HepG2 (cell line): ENCODE data around the gene JMJD8. TPM values are rescaled to one million over a fixed set of nuclear protein-coding genes. Genes with fewer than 3 reads are reported as not detected.
A peak's percentile ranks its signal among the peaks of the same experiment; 100 is the strongest.

Experiments
- DDIT3 ChIP-seq: sonication (generic); formaldehyde crosslinking; IDR thresholded peaks from 2 replicates; pipeline ENCODE4 v1.4.0; 2020; ENCODE audit warnings: mild to moderate bottlenecking, missing genetic modification reagents
- GLMP ChIP-seq: sonication (generic); formaldehyde crosslinking; IDR thresholded peaks from 2 replicates; pipeline ENCODE4 v1.9.0; 2021; ENCODE audit warnings: missing genetic modification reagents, mild to moderate bottlenecking, borderline replicate concordance
- GRHL1 ChIP-seq: sonication (generic); formaldehyde crosslinking; conservative IDR thresholded peaks from 2 replicates; pipeline ENCODE4 v1.8.0; 2022; ENCODE audit warnings: missing genetic modification reagents
- HNRNPL ChIP-seq: fragments of 200-400 bp; formaldehyde crosslinking; IDR thresholded peaks from 2 replicates; pipeline ENCODE4 v1.6.1; 2017; ENCODE audit warnings: mild to moderate bottlenecking, low read depth, low read length
- MIER2 ChIP-seq: IDR thresholded peaks from 2 replicates; pipeline ENCODE4 v1.6.1; 2016; ENCODE audit warnings: missing biosample characterization, missing genetic modification reagents
- MTERF4 ChIP-seq: sonication (generic); formaldehyde crosslinking; IDR thresholded peaks from 2 replicates; pipeline ENCODE4 v1.8.0; 2023; ENCODE audit warnings: mild to moderate bottlenecking, missing genetic modification reagents
- PLRG1 ChIP-seq: fragments of 450-650 bp; conservative IDR thresholded peaks from 2 replicates; pipeline ENCODE4 v1.6.1; 2016
- RFX3 ChIP-seq: IDR thresholded peaks from 2 replicates; pipeline ENCODE4 v1.6.1; 2016; ENCODE audit warnings: missing biosample characterization, missing genetic modification reagents
- SSRP1 ChIP-seq: IDR thresholded peaks from 2 replicates; pipeline ENCODE4 v1.6.1; 2016; ENCODE audit warnings: control low read depth
- THAP8 ChIP-seq: sonication (generic); formaldehyde crosslinking; IDR thresholded peaks from 2 replicates; pipeline ENCODE4 v1.5.1; 2020; ENCODE audit warnings: missing genetic modification reagents, mild to moderate bottlenecking, borderline replicate concordance
- U2AF1 ChIP-seq: fragments of 200-400 bp; formaldehyde crosslinking; optimal IDR thresholded peaks from 2 replicates; pipeline ENCODE3; 2017; ENCODE audit warnings: mild to moderate bottlenecking, low read depth, low read length
- ZFYVE20 ChIP-seq: sonication (generic); formaldehyde crosslinking; IDR thresholded peaks from 2 replicates; pipeline ENCODE4 v1.8.0; 2023; ENCODE audit warnings: low read depth, mild to moderate bottlenecking, moderate library complexity, missing genetic modification reagents, borderline replicate concordance
- ZNF180 ChIP-seq: sonication (generic); formaldehyde crosslinking; IDR thresholded peaks from 2 replicates; pipeline ENCODE4 v1.4.0; 2020; ENCODE audit warnings: low read depth, missing genetic modification reagents, borderline replicate concordance
- ZNF281 ChIP-seq: sonication (generic); formaldehyde crosslinking; IDR thresholded peaks from 2 replicates; pipeline ENCODE4 v1.4.0; 2020; ENCODE audit warnings: missing genetic modification reagents, borderline replicate concordance
- ZNF570 ChIP-seq: sonication (generic); formaldehyde crosslinking; IDR thresholded peaks from 2 replicates; pipeline ENCODE4 v1.4.0; 2020; ENCODE audit warnings: mild to moderate bottlenecking, missing genetic modification reagents, borderline replicate concordance
- ZNF674 ChIP-seq: sonication (generic); formaldehyde crosslinking; IDR thresholded peaks from 2 replicates; pipeline ENCODE4 v1.5.0; 2020; ENCODE audit warnings: low read depth, mild to moderate bottlenecking, missing genetic modification reagents
- ZNF878 ChIP-seq: sonication (generic); formaldehyde crosslinking; IDR thresholded peaks from 2 replicates; pipeline ENCODE4 v1.8.1; 2023; ENCODE audit warnings: mild to moderate bottlenecking, missing genetic modification reagents, moderate library complexity
- ZSCAN31 ChIP-seq: sonication (generic); formaldehyde crosslinking; IDR thresholded peaks from 2 replicates; pipeline ENCODE4 v1.5.0; 2020; ENCODE audit warnings: low read depth, mild to moderate bottlenecking, missing genetic modification reagents
- ZUFSP ChIP-seq: sonication (generic); formaldehyde crosslinking; IDR thresholded peaks from 2 replicates; pipeline ENCODE4 v1.9.0; 2021; ENCODE audit warnings: missing genetic modification reagents, mild to moderate bottlenecking, borderline replicate concordance
- polyA plus RNA-seq, 8 experiments: library from polyadenylated mRNA; depleted of rRNA in 3 of 8; stranded (reverse) in 7 of 8; unstranded in 1 of 8; fragments of >200 nt; fragmentation: Illumina TruSeq in 4 of 8; extraction: Trizol in 4 of 8; gene quantifications; 2 replicates each; pipeline versions ENCODE4 v1.2.1 to v1.2.3, GENCODE V29; 2011 to 2016; ENCODE audit warnings: low read depth in 4 of 8, missing spikeins in 1 of 8, mixed read lengths in 1 of 8; ENCODE audit not compliant: insufficient read depth in 1 of 8
- total RNA-seq, 5 experiments: library from RNA; depleted of rRNA; stranded (reverse); fragments of >200 nt; fragmentation: Illumina TruSeq; extraction: Trizol; gene quantifications; 2 replicates each; pipeline ENCODE4 v1.2.3, GENCODE V29; 2016; ENCODE audit warnings: low read depth in 1 of 5

The JMJD8 gene
- total and polyA plus RNA-seq, 2 of the 13 experiments (the other 11 are each of a cell fraction or from before 2014, with no cell fraction given): 2.6 to 11.8 TPM

- TF ChIP-seq HNRNPL: 0 out of 2 replicates have a peak, but pooled peaks have one; percentile 10
- TF ChIP-seq U2AF1: peak; percentile 39
- TF ChIP-seq PLRG1: no peak
- no peak; the same call in 1 of the 2 replicates for TF ChIP-seq ZFYVE20
- TF ChIP-seq DDIT3 (CRISPR knock-in tag): no peak
- TF ChIP-seq ZNF674 (CRISPR knock-in tag): no peak
- TF ChIP-seq MTERF4 (CRISPR knock-in tag): no peak; the same call in 1 of the 2 replicates
- no peak for TF ChIP-seq THAP8
- TF ChIP-seq MIER2 (CRISPR knock-in tag): no peak
- TF ChIP-seq RFX3 (CRISPR knock-in tag): no peak
- no peak for TF ChIP-seq GRHL1
- TF ChIP-seq ZNF281 (CRISPR knock-in tag): peak; percentile 38; the same call in 1 of the 2 replicates
- TF ChIP-seq ZNF570 (CRISPR knock-in tag): no peak
- TF ChIP-seq ZNF878 (CRISPR knock-in tag): no peak; the same call in 1 of the 2 replicates
- peak; percentile 44; the same call in 1 of the 2 replicates for TF ChIP-seq ZSCAN31
- 0 out of 2 replicates have a peak, but pooled peaks have one; percentile 72 for TF ChIP-seq SSRP1 (CRISPR knock-in tag)
- no peak for TF ChIP-seq GLMP (CRISPR knock-in tag)
- TF ChIP-seq ZUFSP (CRISPR knock-in tag): no peak
- TF ChIP-seq ZNF180 (CRISPR knock-in tag): no peak
Observed at GRCh38 chr16:667780-668518, 16.2 kb downstream of the JMJD8 start, which contains the start of gene RHOT2 (continued).
